Psoas muscle (tissue), 8 donors: ENCODE results near the gene FBLN5. TPM values are rescaled to one million over a fixed set of nuclear protein-coding genes. Genes with fewer than 3 reads are reported as not detected.

ENCODE experiments used
- ATAC-seq, 4 donors: fragments of 200-7000 bp; cut with Tn5 transposase; one replicate each; pipeline ENCODE4 v1.9.1; 2020; ENCODE audit warnings: moderate library complexity in 3 of 4, mild to moderate bottlenecking in 2 of 4
- DNase-seq, 2 donors: peaks; one replicate each; pipeline ENCODE4 v3.0.0-alpha.2; 2020
- H3K27ac ChIP-seq: fragments of 200-600 bp; one replicate; pipeline ENCODE4 v1.8.0; 2022
- H3K27me3 ChIP-seq, 3 donors: fragments of 200-600 bp in 1 of 3; one replicate each; pipeline versions ENCODE4 v1.6.1 to v1.8.0; 2013 to 2022; ENCODE audit warnings: low read length in 2 of 3, mild to moderate bottlenecking in 2 of 3, moderate library complexity in 1 of 3; ENCODE audit not compliant: insufficient read depth in 3 of 3
- H3K36me3 ChIP-seq, 2 donors: fragments of 200-600 bp in 1 of 2; one replicate each; pipeline versions ENCODE4 v1.6.1 to v1.8.0; 2013 to 2022; ENCODE audit warnings: low read depth in 1 of 2, mild to moderate bottlenecking in 1 of 2, moderate library complexity in 1 of 2; ENCODE audit not compliant: insufficient read depth in 1 of 2
- H3K4me1 ChIP-seq: fragments of 200-600 bp; one replicate; pipeline ENCODE4 v1.8.0; 2022
- H3K4me3 ChIP-seq: fragments of 200-600 bp; one replicate; pipeline ENCODE4 v1.8.0; 2022; ENCODE audit warnings: mild to moderate bottlenecking
- H3K9me3 ChIP-seq: fragments of 200-600 bp; one replicate; pipeline ENCODE4 v1.8.0; 2022
- WGBS, 3 donors: extraction: QIAGEN DNeasy Blood & Tissue Kit; methylation state at CpG; one replicate each; pipeline versions ENCODE4 v1.1.6 to v1.1.7; 2013; 5-methylcytosine and 5-hydroxymethylcytosine counted together
- intact Hi-C, 2 donors: fragments of 100-400 bp; cut with DNase I; formaldehyde crosslinking; loops; one replicate each; pipeline versions ENCODE4 v1.11.0 to v1.14.2; 2022
- polyA plus RNA-seq, 3 donors: library from polyadenylated mRNA; stranded (reverse); fragments of 200-250 nt; gene quantifications; one replicate each; pipeline ENCODE4 v1.2.3, GENCODE V29; 2013
- total RNA-seq, 4 donors: library from RNA; stranded (reverse); fragmentation: NEBNext Ultra II Directional in 2 of 4; extraction: Animal tissue kit (Norgen Biotek cat#: 25700) in 2 of 4; gene quantifications; one replicate each; pipeline versions ENCODE4 v1.2.1 to v1.2.4, GENCODE V29; 2021 to 2023
- TF ChIP-seq, protein P1 (sequence below): fragments of 200-600 bp; IDR thresholded peaks from one replicate; pipeline ENCODE4 v1.8.0; 2022; ENCODE audit warnings: antibody characterized with exemption
- donor health status: healthy with polysubstance abuse.
- donor health status: DM: no; HTN: no; CAD: no; lungs with moderate emphysema.
- donor health status: Bipolar disorder and iron deficiency.
- donor health status: healthy.
- donor health status: DM: yes; HTN: yes; CAD: no.
- donor health status: DM: no; HTN: no; CAD: no.
- donor health status: DM: no; HTN: no; CAD: no.
- donor health status: DM: yes; HTN: yes; CAD: no.

FBLN5 gene
- total and polyA plus RNA-seq, 7 donors, result 12.3 to 37.8 (median 16.7) TPM

- Histone ChIP-seq H3K4me1 (no peaks in the 10 kb centered on the region), H3K36me3 (no peaks in the 10 kb centered on the region), H3K27ac (no peak overlapping the region), H3K4me3 (no peak overlapping the region), H3K9me3 (no peaks in the 10 kb centered on the region), H3K27me3 (peaks cover 0 to 10% (median 3%) of the 10 kb centered on the region in 3 donors)
- intact Hi-C loops, result no loop called here
- TF ChIP-seq, protein P1, sequence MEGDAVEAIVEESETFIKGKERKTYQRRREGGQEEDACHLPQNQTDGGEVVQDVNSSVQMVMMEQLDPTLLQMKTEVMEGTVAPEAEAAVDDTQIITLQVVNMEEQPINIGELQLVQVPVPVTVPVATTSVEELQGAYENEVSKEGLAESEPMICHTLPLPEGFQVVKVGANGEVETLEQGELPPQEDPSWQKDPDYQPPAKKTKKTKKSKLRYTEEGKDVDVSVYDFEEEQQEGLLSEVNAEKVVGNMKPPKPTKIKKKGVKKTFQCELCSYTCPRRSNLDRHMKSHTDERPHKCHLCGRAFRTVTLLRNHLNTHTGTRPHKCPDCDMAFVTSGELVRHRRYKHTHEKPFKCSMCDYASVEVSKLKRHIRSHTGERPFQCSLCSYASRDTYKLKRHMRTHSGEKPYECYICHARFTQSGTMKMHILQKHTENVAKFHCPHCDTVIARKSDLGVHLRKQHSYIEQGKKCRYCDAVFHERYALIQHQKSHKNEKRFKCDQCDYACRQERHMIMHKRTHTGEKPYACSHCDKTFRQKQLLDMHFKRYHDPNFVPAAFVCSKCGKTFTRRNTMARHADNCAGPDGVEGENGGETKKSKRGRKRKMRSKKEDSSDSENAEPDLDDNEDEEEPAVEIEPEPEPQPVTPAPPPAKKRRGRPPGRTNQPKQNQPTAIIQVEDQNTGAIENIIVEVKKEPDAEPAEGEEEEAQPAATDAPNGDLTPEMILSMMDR, result no peak
- peak in 1 of 4 donors; percentile 28 for ATAC-seq
- no peak for DNase-seq
- WGBS, 3 donors, result 30 to 49% (median 31%) methylated on average over 6 of the region's 6 CpGs
Observed at GRCh38 chr14:91879196-91879595, 68.3 kb downstream of the FBLN5 start.

DNA sequence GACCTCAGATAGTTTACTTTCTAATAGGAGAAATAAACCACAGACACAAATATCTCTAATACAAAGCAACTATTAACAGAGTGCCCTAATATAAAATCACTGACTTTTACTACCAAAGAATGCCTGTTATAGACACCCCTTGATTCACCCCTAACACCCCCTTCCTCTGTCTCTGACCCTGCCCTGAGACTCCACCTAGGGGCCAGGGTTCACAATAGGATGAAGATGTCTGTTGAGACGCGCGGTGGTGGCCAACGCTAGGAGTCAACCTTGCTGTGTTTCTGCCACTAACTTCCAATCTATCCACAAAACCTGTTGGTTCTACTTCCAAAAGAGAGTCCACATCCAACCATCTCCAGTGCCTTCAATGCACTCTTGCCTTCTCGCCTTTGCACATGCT, 69.2 kb downstream of the FBLN5 start:
- ATAC-seq (no peak), DNase-seq (no peak)
- Histone ChIP-seq H3K36me3 (no peaks in the 10 kb centered on the region), H3K27ac (no peak overlapping the region), H3K4me3 (no peak overlapping the region), H3K27me3 (peaks cover 0 to 10% (median 3%) of the 10 kb centered on the region in 3 donors), H3K4me1 (no peaks in the 10 kb centered on the region), H3K9me3 (no peaks in the 10 kb centered on the region)
- intact Hi-C loops, result no loop called here
- WGBS, 3 donors, result 94 to 99% (median 96%) methylated on average over 5 of the region's 5 CpGs
- TF ChIP-seq, protein P1, result no peak

DNA sequence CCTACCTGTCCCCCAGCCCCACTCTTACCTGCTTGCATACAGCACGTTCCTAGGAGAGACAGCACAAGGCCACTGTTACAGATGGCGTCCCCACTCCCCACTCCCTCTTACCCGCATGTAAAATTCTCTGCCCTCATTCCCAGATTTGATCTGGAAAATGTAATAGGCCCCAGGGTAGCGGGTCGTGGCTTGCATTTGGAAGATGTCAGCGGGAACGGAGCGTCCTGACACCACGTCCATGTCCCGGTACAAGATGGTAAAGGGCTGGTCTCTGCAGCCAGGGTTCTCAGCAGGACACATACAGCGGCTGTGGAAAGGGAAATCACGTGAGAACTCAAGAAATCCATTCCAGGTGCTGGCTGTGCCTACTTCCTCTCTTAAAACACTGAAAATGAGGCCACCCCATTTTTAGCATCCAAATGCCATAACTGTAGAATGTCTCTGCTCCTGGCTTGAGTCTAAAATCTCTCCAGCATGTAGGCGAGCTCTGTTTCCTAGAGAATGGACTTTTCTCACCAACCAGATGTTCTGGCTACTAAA, 70.0 kb downstream of the FBLN5 start:
- H3K4me3 ChIP-seq, result no peak overlapping the region
- 81 to 83% (median 82%) methylated on average over 13 of the region's 13 CpGs for WGBS, 3 donors
- TF ChIP-seq, protein P1, result no peak
- peaks cover 6% of the 10 kb centered on the region for H3K4me1 ChIP-seq
- ATAC-seq (no peak), DNase-seq (no peak)
- H3K27me3 ChIP-seq, result peaks cover 0 to 5% (median 3%) of the 10 kb centered on the region in 3 donors
- H3K27ac ChIP-seq, result no peak overlapping the region
- H3K36me3 ChIP-seq, result no peaks in the 10 kb centered on the region
- H3K9me3 ChIP-seq, result no peaks in the 10 kb centered on the region
- intact Hi-C loops, result no loop called here

- no peaks in the 10 kb centered on the region for H3K36me3 ChIP-seq
- no peak overlapping the region for H3K4me3 ChIP-seq
- H3K4me1 ChIP-seq, result peaks cover 12% of the 10 kb centered on the region
- intact Hi-C loops, result no loop called here
- WGBS, 3 donors, result 89 to 96% (median 92%) methylated on average over 6 of the region's 6 CpGs
- no peak overlapping the region for H3K27ac ChIP-seq
- no peak for DNase-seq
- no peaks in the 10 kb centered on the region for H3K9me3 ChIP-seq
- H3K27me3 ChIP-seq, result peaks cover 0 to 3% (median 0%) of the 10 kb centered on the region in 3 donors
- TF ChIP-seq, protein P1, result no peak
- no peak for ATAC-seq
Observed at GRCh38 chr14:91876492-91876891, 71.0 kb downstream of the FBLN5 start.
